Measurements from ENCODE around the gene H2AZ1.

DNA sequence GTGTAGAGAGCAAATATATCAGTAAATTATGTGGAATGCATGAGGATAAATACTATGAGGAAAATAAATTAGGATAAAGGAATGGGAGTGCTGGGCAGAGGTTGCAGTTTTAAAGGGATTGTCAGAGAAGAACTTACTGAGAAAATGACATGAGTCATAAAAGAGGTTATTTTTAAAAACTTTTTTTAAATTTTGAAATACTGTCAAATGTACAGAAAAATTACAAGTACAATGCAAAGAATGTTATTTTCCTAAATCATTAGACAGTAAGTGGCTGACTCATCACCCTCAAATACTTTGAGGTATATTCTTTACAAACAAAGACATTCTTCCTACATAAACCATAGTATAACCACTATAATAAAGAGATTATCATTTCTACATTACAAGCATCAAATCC, 29.8 kb upstream of the H2AZ1 start:
- TF ChIP-seq, protein P1, sequence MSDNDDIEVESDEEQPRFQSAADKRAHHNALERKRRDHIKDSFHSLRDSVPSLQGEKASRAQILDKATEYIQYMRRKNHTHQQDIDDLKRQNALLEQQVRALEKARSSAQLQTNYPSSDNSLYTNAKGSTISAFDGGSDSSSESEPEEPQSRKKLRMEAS (IDR thresholded peaks at IDR 0.05), result no peak
- no peak for TF ChIP-seq EGR1 (IDR thresholded peaks at IDR 0.05)
- TF ChIP-seq YY1 (IDR thresholded peaks at IDR 0.05; ENCODE audit: low read depth), result no peak
- TF ChIP-seq, protein P2, sequence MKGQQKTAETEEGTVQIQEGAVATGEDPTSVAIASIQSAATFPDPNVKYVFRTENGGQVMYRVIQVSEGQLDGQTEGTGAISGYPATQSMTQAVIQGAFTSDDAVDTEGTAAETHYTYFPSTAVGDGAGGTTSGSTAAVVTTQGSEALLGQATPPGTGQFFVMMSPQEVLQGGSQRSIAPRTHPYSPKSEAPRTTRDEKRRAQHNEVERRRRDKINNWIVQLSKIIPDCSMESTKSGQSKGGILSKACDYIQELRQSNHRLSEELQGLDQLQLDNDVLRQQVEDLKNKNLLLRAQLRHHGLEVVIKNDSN (IDR thresholded peaks at IDR 0.05), result no peak
- no peak for TF ChIP-seq RAD21 (IDR thresholded peaks at IDR 0.05; ENCODE audit: low read depth)
- no peak for TF ChIP-seq EP300 (IDR thresholded peaks at IDR 0.05; ENCODE audit: borderline replicate concordance)
- TF ChIP-seq REST (IDR thresholded peaks at IDR 0.05; ENCODE audit: low read depth), result no peak
- no peak for TF ChIP-seq FOXM1 (IDR thresholded peaks at IDR 0.05; ENCODE audit: borderline replicate concordance, low read depth)
- no peak for TF ChIP-seq CEBPB (IDR thresholded peaks at IDR 0.05)
- TF ChIP-seq CREB1 (IDR thresholded peaks at IDR 0.05; ENCODE audit: low read depth), result no peak
- no peak for TF ChIP-seq TCF12 (IDR thresholded peaks at IDR 0.05; ENCODE audit: low read depth)
- TF ChIP-seq TAF1 (IDR thresholded peaks at IDR 0.05; ENCODE audit: low read depth), result no peak
